Activated naive CD4-positive, alpha-beta T cell treated with anti-CD3 and anti-CD28 coated beads, Interleukin-2, amount 10 ng/mL, durations not matched to agents 7 days and 5 days (primary cell): Measurements from ENCODE around the gene EXOC3.
"Not testable (repeated sequence)": the region's sequence is repeated elsewhere in the genome, so short reads cannot be mapped to it uniquely, and the experiment has no call there.

Source experiments
- CTCF ChIA-PET: fragments of 350-600 bp; sonication (Branson Sonifier 250); formaldehyde crosslinking; loops from one replicate; lab custom pipeline; 2021; ENCODE audit warnings: antibody characterized with exemption; lab: Charles Lee
- DNase-seq: peaks from one replicate; pipeline ENCODE4 v3.0.0-alpha.2; 2020
- H3K27ac Mint-ChIP-seq: one replicate; pipeline ENCODE4 v1.8.0; 2021; ENCODE audit warnings: mild to moderate bottlenecking, moderate library complexity, mixed read lengths
- H3K27me3 Mint-ChIP-seq: one replicate; pipeline ENCODE4 v1.8.0; 2021; ENCODE audit warnings: mild to moderate bottlenecking, mixed read lengths
- H3K36me3 Mint-ChIP-seq: one replicate; pipeline ENCODE4 v1.8.0; 2021; ENCODE audit warnings: mixed read lengths
- H3K4me1 Mint-ChIP-seq: one replicate; pipeline ENCODE4 v1.8.0; 2021; ENCODE audit warnings: mixed read lengths
- H3K4me3 Mint-ChIP-seq: one replicate; pipeline ENCODE4 v1.8.0; 2021; ENCODE audit warnings: mild to moderate bottlenecking, moderate library complexity, mixed read lengths
- H3K9me3 Mint-ChIP-seq: one replicate; pipeline ENCODE4 v1.8.0; 2021; ENCODE audit warnings: mixed read lengths

Gene EXOC3

DNA sequence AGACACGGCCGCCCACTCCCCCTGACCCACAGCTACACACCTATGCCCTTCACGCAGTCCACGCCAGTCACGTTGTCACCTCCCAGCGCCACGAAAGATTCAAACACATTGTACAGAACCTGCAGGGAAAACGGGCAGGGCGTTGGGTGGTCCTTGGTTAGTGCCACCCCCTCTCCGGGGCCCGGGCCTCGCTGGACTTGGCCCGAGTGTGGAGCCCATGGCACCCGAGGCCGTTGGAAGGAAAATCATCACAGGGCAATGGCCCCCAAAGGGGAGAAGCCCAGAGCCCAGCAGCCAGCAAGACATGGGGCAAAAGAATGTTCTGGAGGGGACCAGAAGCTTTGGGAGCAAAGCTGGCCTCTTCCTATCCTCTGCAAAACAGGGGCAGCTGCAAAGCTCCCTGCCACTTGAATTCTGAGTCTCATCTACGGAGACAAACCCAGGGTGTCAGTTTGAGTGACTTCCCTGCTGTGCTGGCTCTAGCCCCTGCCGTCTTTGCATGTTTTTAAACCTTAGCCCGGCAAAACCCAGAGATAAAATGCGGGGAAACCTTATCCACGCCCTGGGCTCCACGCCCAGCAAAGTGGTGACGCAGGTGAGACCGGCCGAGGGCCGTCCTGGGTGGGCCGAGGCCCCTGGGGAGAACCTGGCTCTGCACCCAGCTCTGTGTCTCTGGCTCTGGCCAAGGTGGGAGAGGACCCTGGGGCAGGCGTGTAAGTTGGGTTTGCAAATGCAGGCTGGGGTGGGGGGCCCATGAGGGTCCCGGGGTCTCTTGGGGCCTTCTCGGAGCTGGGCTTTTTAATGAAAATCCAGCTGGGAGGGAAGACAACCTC is 42.4 kb downstream of the EXOC3 start:
- H3K27ac Mint-ChIP-seq = no peak overlapping the region
- H3K36me3 Mint-ChIP-seq = no peaks in the 10 kb centered on the region
- H3K4me3 Mint-ChIP-seq = no peak overlapping the region

DNA sequence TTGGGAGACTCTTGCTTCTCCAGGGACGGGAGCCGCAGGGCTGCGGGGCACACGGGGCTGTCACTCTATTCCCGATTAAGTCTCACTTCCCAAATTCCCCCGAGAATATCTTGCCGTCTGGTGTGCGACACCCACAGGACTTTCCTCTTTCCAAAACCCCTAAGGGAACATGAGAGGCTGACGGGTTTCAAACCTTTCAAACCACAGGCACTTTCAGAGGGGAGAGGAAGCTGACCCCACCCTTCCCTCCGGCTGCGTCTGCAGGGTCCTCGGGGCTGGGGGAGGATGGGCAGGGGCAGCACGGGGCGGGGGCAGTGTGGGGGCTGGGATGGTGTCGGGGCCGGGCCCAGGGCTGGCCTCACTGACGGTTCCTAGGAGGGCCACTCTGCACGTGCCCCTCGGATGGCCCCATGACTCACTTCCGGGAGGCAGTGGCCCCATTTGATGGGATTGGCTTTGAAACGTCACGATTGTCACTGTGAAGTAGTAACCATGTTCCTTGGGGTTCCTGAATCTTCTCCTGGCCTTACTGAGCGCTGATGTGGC is 43.0 kb downstream of the EXOC3 start:
- H3K27ac Mint-ChIP-seq = no peak overlapping the region
- H3K27me3 Mint-ChIP-seq = peaks cover 32% of the 10 kb centered on the region
- H3K36me3 Mint-ChIP-seq = no peaks in the 10 kb centered on the region
- H3K4me3 Mint-ChIP-seq = no peak overlapping the region
- no peaks in the 10 kb centered on the region for H3K9me3 Mint-ChIP-seq
- CTCF ChIA-PET = no interaction called here
- peak; percentile 50 for DNase-seq
- peaks cover 14% of the 10 kb centered on the region for H3K4me1 Mint-ChIP-seq

More for the DNA sequence above, 42.4 kb downstream of the EXOC3 start:
- Mint-ChIP-seq H3K4me1 (peaks cover 14% of the 10 kb centered on the region), H3K9me3 (no peaks in the 10 kb centered on the region), H3K27me3 (peaks cover 32% of the 10 kb centered on the region)
- CTCF ChIA-PET = no interaction called here
- DNase-seq = no peak

DNA sequence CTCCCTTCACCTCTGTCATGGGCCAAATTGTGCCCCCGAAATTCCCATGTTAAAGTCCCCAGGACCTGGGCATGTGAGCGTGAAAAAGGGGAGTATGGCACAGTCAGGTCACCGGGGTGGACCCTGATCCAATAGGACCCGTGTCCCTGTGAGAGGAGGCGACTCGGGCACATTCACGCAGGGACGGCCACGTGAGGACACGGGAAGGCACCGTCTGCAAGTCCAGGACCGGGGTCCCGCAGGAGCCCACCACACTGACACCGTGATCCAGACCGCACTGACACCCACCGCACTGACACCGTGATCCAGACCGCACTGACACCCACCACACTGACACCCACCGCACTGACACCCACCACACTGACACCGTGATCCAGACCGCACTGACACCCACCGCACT is 43.6 kb downstream of the EXOC3 start:
- CTCF ChIA-PET = not testable (repeated sequence)
- Mint-ChIP-seq H3K27me3 (peaks cover 28% of the 10 kb centered on the region), H3K4me1 (peaks cover 14% of the 10 kb centered on the region)

GRCh38 chr5:488241-488640 is 45.3 kb downstream of the EXOC3 start:
- CTCF ChIA-PET = no interaction called here
- H3K36me3 Mint-ChIP-seq = no peaks in the 10 kb centered on the region
- H3K4me1 Mint-ChIP-seq = peaks cover 14% of the 10 kb centered on the region
- H3K27ac Mint-ChIP-seq = no peak overlapping the region
- peaks cover 23% of the 10 kb centered on the region for H3K27me3 Mint-ChIP-seq
- H3K4me3 Mint-ChIP-seq = no peak overlapping the region
- no peaks in the 10 kb centered on the region for H3K9me3 Mint-ChIP-seq
- DNase-seq = no peak

More for the DNA sequence above, 43.6 kb downstream of the EXOC3 start:
- not testable (repeated sequence) for H3K4me3 Mint-ChIP-seq, H3K36me3 Mint-ChIP-seq, DNase-seq, H3K9me3 Mint-ChIP-seq, H3K27ac Mint-ChIP-seq

DNA sequence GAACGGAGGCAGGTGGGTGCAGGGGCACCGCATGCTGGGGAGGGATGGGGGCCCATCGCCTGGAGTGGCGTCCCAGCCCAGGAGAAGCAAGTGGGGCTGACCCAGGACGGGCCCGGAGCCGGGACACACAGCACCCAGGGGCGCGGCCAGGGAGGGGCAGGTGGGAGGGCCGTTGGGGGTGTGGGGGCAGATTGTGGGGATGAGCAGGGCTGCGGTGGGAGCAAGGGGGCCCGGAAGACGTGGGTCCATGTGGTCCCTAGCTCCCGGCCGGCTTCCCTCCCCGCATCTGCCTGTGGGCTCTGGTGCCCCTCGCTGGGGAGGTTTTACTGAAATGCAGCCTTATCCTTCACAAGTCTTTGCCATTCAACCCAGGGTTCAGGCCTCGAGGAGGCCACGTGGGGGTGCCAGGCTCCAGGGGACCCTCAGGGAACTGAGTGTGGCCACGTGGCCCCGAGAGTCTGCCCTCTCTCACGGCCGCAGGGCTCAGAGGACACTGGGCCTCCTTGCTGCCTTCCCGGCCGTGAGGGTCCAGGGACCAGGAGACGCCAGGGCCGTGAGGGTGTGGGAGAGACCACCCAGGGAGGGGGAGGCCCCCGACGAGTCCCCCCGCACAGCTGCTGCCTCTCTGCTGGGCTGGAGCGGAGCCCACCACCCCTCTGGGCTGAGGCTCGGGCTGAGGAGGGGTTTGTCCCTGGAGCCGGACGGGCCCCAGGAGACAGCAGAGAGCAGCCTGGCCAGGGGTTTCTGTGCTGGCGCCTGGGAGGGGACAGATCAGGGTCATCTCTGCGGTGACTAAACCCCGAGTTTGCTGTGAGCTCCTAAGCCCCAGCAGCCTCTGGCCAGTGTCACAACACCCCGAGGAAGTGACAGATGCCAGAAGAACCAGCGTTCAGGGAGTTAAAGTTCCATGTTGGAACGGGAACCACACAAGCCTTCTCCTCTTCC is 46.0 kb downstream of the EXOC3 start:
- H3K9me3 Mint-ChIP-seq = no peaks in the 10 kb centered on the region
- H3K4me3 Mint-ChIP-seq = no peak overlapping the region
- H3K27ac Mint-ChIP-seq = no peak overlapping the region
- CTCF ChIA-PET = no interaction called here
- H3K36me3 Mint-ChIP-seq = no peaks in the 10 kb centered on the region
- no peak for DNase-seq
- peaks cover 24% of the 10 kb centered on the region for H3K27me3 Mint-ChIP-seq
- peaks cover 14% of the 10 kb centered on the region for H3K4me1 Mint-ChIP-seq

GRCh38 chr5:489689-490080 is 46.7 kb downstream of the EXOC3 start:
- Mint-ChIP-seq H3K36me3 (no peaks in the 10 kb centered on the region), H3K4me3 (no peak overlapping the region), H3K4me1 (peaks cover 14% of the 10 kb centered on the region), H3K27me3 (peaks cover 24% of the 10 kb centered on the region), H3K9me3 (no peaks in the 10 kb centered on the region), H3K27ac (no peak overlapping the region)
- CTCF ChIA-PET = no interaction called here
- no peak for DNase-seq

- H3K4me1 Mint-ChIP-seq = peaks cover 10% of the 10 kb centered on the region
- no peaks in the 10 kb centered on the region for H3K36me3 Mint-ChIP-seq
- no peak overlapping the region for H3K4me3 Mint-ChIP-seq
- no peaks in the 10 kb centered on the region for H3K9me3 Mint-ChIP-seq
- H3K27me3 Mint-ChIP-seq = peaks cover 17% of the 10 kb centered on the region
- CTCF ChIA-PET = no interaction called here
- DNase-seq = no peak
- H3K27ac Mint-ChIP-seq = no peak overlapping the region
Observed at GRCh38 chr5:490116-491106, 47.4 kb downstream of the EXOC3 start.

DNA sequence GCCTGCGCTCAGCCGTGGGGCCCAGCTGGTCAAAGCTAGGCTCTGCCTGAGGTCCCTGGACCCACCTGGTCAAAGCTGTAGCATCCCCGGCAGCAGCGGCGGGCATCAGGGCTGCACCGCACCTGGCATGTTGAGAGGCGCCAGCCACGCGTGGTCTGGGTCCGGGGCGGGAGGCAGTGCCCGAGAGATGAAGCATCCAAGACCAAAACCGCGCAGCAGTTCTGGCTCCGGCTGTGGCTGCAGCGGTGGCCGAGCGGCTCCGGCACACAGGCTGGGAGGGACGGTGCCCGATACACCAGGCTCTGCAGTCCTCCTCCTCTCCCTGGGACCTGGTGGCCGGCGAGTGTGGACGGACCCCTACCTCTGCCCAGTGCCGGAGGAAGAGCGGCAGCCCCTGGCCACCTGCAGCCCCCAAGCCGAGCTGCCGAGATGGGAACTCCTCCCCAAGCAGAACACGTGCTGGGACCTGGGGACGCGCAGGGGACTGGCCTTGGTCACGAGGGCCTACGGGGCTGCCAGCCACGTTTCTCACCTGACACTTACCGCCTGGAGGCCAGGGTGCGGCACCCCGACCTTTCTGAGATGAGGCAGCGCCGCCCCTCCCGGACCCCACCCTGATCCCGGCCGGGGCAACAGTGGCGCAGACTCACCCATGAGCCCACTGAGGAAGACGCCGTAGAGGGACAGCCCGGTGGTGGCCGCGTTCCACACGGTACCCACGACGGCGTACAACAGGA is 48.3 kb downstream of the EXOC3 start:
- no peaks in the 10 kb centered on the region for H3K36me3 Mint-ChIP-seq
- DNase-seq = no peak
- peaks cover 9% of the 10 kb centered on the region for H3K27me3 Mint-ChIP-seq
- H3K4me3 Mint-ChIP-seq = no peak overlapping the region
- peaks cover 2% of the 10 kb centered on the region for H3K4me1 Mint-ChIP-seq
- H3K27ac Mint-ChIP-seq = no peak overlapping the region
- CTCF ChIA-PET = no interaction called here
- H3K9me3 Mint-ChIP-seq = no peaks in the 10 kb centered on the region

- DNase-seq = no peak
- CTCF ChIA-PET = no interaction called here
- Mint-ChIP-seq H3K36me3 (no peaks in the 10 kb centered on the region), H3K9me3 (no peaks in the 10 kb centered on the region), H3K4me3 (no peak overlapping the region), H3K4me1 (no peaks in the 10 kb centered on the region), H3K27ac (no peak overlapping the region), H3K27me3 (peaks cover 7% of the 10 kb centered on the region)
Observed at GRCh38 chr5:491856-492155, 48.8 kb downstream of the EXOC3 start.

GRCh38 chr5:492314-492893 is 49.4 kb downstream of the EXOC3 start:
- Mint-ChIP-seq H3K4me1 (no peaks in the 10 kb centered on the region), H3K36me3 (no peaks in the 10 kb centered on the region), H3K4me3 (no peak overlapping the region), H3K27ac (no peak overlapping the region), H3K27me3 (peaks cover 11% of the 10 kb centered on the region), H3K9me3 (no peaks in the 10 kb centered on the region)
- no peak for DNase-seq
- CTCF ChIA-PET = no interaction called here

DNA sequence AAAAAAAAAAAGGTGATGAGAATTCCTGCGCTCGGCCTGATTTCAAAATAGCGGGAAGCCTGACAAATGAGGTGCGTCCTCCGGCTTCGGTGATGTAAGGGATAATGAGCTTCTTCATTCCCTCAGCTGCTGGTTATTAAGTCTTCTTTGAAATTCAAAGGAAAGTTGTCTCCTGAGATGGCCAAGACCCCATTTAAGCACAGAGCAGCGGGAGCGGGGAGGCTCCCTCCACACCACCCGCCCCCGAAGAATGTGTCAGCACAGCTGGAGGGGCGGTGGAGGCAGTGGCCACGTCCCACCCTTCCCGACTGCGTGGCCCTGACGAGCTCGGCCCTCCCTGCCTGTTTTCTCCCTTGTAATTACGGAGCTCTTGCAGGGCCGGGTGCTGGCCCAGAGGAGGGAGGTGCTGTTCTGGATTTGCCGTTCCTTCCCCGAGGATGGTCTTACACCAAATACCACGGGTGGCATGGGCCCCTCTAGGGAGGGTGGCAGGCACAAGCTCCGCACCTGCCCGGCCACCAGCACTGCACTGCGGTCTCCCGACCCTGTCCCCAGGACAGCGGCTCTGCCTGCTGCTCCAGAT is 50.2 kb downstream of the EXOC3 start:
- H3K9me3 Mint-ChIP-seq = no peaks in the 10 kb centered on the region
- H3K27ac Mint-ChIP-seq = no peak overlapping the region
- H3K27me3 Mint-ChIP-seq = peaks cover 16% of the 10 kb centered on the region
- CTCF ChIA-PET = no interaction called here
- H3K4me3 Mint-ChIP-seq = no peak overlapping the region
- no peaks in the 10 kb centered on the region for H3K36me3 Mint-ChIP-seq
- no peak for DNase-seq
- no peaks in the 10 kb centered on the region for H3K4me1 Mint-ChIP-seq

- no peaks in the 10 kb centered on the region for H3K4me1 Mint-ChIP-seq
- H3K27ac Mint-ChIP-seq = no peak overlapping the region
- no peaks in the 10 kb centered on the region for H3K36me3 Mint-ChIP-seq
- CTCF ChIA-PET = no interaction called here
- no peaks in the 10 kb centered on the region for H3K9me3 Mint-ChIP-seq
- no peak overlapping the region for H3K4me3 Mint-ChIP-seq
- DNase-seq = no peak
- H3K27me3 Mint-ChIP-seq = peaks cover 22% of the 10 kb centered on the region
Observed at GRCh38 chr5:493758-494157, 50.8 kb downstream of the EXOC3 start.
